ENCODE results near the gene GUCY1A1.

GUCY1A1 gene

DNA sequence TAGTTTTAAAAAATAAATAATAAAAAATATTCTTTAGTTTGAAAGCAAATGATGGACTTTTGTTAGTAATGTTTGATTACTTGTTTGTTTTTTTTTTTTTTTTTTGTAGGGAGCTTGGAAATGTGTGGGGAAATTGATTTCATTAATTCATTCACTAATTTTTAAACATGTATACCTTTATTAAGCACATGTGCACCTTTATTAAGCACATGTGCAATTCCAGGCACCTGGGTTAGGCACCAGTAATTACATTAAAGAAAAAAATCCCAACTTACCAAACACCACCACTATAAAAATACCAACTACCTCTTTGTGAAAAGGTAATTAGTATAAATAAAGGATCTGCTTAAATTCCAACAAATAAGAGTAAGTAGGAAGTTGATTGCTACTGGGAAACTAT lies 101.7 kb downstream of the GUCY1A1 start:
- no peaks in the 10 kb centered on the region for H3K9me3 ChIP-seq (ENCODE audit: control insufficient read depth in 1 of 2, low read length in 2 of 2)
- no peaks in the 10 kb centered on the region for H3K36me3 ChIP-seq (ENCODE audit: control insufficient read depth in 1 of 2, insufficient read depth in 2 of 2, low read length in 2 of 2)
- no peak overlapping the region for H3K27ac ChIP-seq (ENCODE audit: low read depth, low read length)
- no peak overlapping the region for H3K4me3 ChIP-seq (ENCODE audit: low read depth in 1 of 2, low read length in 2 of 2)
- H3K27me3 ChIP-seq (ENCODE audit: control insufficient read depth in 1 of 2, insufficient read depth in 2 of 2, low read length in 2 of 2): no peaks in the 10 kb centered on the region
- H3K9ac ChIP-seq (ENCODE audit: low read depth in 1 of 2, low read length in 2 of 2): no peak overlapping the region
- peaks cover 0 to 5% of the 10 kb centered on the region in 2 donors for H3K4me1 ChIP-seq (ENCODE audit: control insufficient read depth in 1 of 2, insufficient read depth in 2 of 2, low read length in 2 of 2)

- Histone ChIP-seq H3K36me3 (ENCODE audit: control insufficient read depth in 1 of 2, insufficient read depth in 2 of 2, low read length in 2 of 2) (no peaks in the 10 kb centered on the region), H3K27me3 (ENCODE audit: control insufficient read depth in 1 of 2, insufficient read depth in 2 of 2, low read length in 2 of 2) (no peaks in the 10 kb centered on the region), H3K9ac (ENCODE audit: low read depth in 1 of 2, low read length in 2 of 2) (no peak overlapping the region), H3K9me3 (ENCODE audit: control insufficient read depth in 1 of 2, low read length in 2 of 2) (no peaks in the 10 kb centered on the region), H3K4me3 (ENCODE audit: low read depth in 1 of 2, low read length in 2 of 2) (no peak overlapping the region), H3K27ac (ENCODE audit: low read depth, low read length) (no peak overlapping the region), H3K4me1 (ENCODE audit: control insufficient read depth in 1 of 2, insufficient read depth in 2 of 2, low read length in 2 of 2) (peaks cover 0 to 5% of the 10 kb centered on the region in 2 donors)
These were observed 102.4 kb downstream of the GUCY1A1 start for GRCh38 chr4:155769090-155769489.

- no peak overlapping the region for H3K4me3 ChIP-seq (ENCODE audit: low read depth in 1 of 2, low read length in 2 of 2)
- H3K9me3 ChIP-seq (ENCODE audit: control insufficient read depth in 1 of 2, low read length in 2 of 2): no peaks in the 10 kb centered on the region
- H3K27ac ChIP-seq (ENCODE audit: low read depth, low read length): no peak overlapping the region
- no peaks in the 10 kb centered on the region for H3K27me3 ChIP-seq (ENCODE audit: control insufficient read depth in 1 of 2, insufficient read depth in 2 of 2, low read length in 2 of 2)
- peaks cover 0 to 5% of the 10 kb centered on the region in 2 donors for H3K4me1 ChIP-seq (ENCODE audit: control insufficient read depth in 1 of 2, insufficient read depth in 2 of 2, low read length in 2 of 2)
- H3K36me3 ChIP-seq (ENCODE audit: control insufficient read depth in 1 of 2, insufficient read depth in 2 of 2, low read length in 2 of 2): no peaks in the 10 kb centered on the region
- no peak overlapping the region for H3K9ac ChIP-seq (ENCODE audit: low read depth in 1 of 2, low read length in 2 of 2)
These were observed 106.0 kb downstream of the GUCY1A1 start for GRCh38 chr4:155772459-155773195.

- Histone ChIP-seq H3K9ac (ENCODE audit: low read depth in 1 of 2, low read length in 2 of 2) (no peak overlapping the region), H3K4me1 (ENCODE audit: control insufficient read depth in 1 of 2, insufficient read depth in 2 of 2, low read length in 2 of 2) (peaks cover 0 to 5% of the 10 kb centered on the region in 2 donors), H3K9me3 (ENCODE audit: control insufficient read depth in 1 of 2, low read length in 2 of 2) (no peaks in the 10 kb centered on the region), H3K27me3 (ENCODE audit: control insufficient read depth in 1 of 2, insufficient read depth in 2 of 2, low read length in 2 of 2) (no peaks in the 10 kb centered on the region), H3K36me3 (ENCODE audit: control insufficient read depth in 1 of 2, insufficient read depth in 2 of 2, low read length in 2 of 2) (no peaks in the 10 kb centered on the region), H3K4me3 (ENCODE audit: low read depth in 1 of 2, low read length in 2 of 2) (no peak overlapping the region), H3K27ac (ENCODE audit: low read depth, low read length) (no peak overlapping the region)
These were observed 106.7 kb downstream of the GUCY1A1 start for GRCh38 chr4:155773196-155773800.

- H3K36me3 ChIP-seq (ENCODE audit: control insufficient read depth in 1 of 2, insufficient read depth in 2 of 2, low read length in 2 of 2): no peaks in the 10 kb centered on the region
- no peak overlapping the region for H3K4me3 ChIP-seq (ENCODE audit: low read depth in 1 of 2, low read length in 2 of 2)
- H3K27me3 ChIP-seq (ENCODE audit: control insufficient read depth in 1 of 2, insufficient read depth in 2 of 2, low read length in 2 of 2): no peaks in the 10 kb centered on the region
- H3K9ac ChIP-seq (ENCODE audit: low read depth in 1 of 2, low read length in 2 of 2): no peak overlapping the region
- H3K4me1 ChIP-seq (ENCODE audit: control insufficient read depth in 1 of 2, insufficient read depth in 2 of 2, low read length in 2 of 2): peaks cover 0 to 3% of the 10 kb centered on the region in 2 donors
- no peaks in the 10 kb centered on the region for H3K9me3 ChIP-seq (ENCODE audit: control insufficient read depth in 1 of 2, low read length in 2 of 2)
- H3K27ac ChIP-seq (ENCODE audit: low read depth, low read length): no peak overlapping the region
These were observed 107.4 kb downstream of the GUCY1A1 start for GRCh38 chr4:155774033-155774432.

GRCh38 chr4:155777971-155778735 lies 111.5 kb downstream of the GUCY1A1 start:
- no peak overlapping the region for H3K4me3 ChIP-seq (ENCODE audit: low read depth in 1 of 2, low read length in 2 of 2)
- no peaks in the 10 kb centered on the region for H3K27me3 ChIP-seq (ENCODE audit: control insufficient read depth in 1 of 2, insufficient read depth in 2 of 2, low read length in 2 of 2)
- H3K4me1 ChIP-seq (ENCODE audit: control insufficient read depth in 1 of 2, insufficient read depth in 2 of 2, low read length in 2 of 2): no peaks in the 10 kb centered on the region
- no peaks in the 10 kb centered on the region for H3K9me3 ChIP-seq (ENCODE audit: control insufficient read depth in 1 of 2, low read length in 2 of 2)
- H3K27ac ChIP-seq (ENCODE audit: low read depth, low read length): no peak overlapping the region
- no peaks in the 10 kb centered on the region for H3K36me3 ChIP-seq (ENCODE audit: control insufficient read depth in 1 of 2, insufficient read depth in 2 of 2, low read length in 2 of 2)
- H3K9ac ChIP-seq (ENCODE audit: low read depth in 1 of 2, low read length in 2 of 2): no peak overlapping the region

DNA sequence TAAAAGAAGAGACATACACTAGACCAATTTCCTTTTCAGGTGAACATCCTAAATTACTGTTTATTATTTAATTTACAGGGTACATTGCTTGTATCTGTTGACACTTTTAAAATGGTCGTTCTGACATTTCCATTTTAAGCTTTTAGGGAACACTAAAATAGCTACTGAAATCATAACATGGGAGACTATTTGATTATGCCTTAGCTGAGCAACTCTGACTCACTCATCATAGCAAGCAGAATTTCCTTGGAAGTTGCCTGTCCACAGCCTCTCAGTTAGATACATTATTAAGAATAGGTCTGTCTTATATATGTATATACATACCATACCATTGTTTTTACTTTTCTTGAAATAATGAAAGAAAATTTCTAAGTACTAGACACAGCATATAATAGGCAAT lies 114.1 kb downstream of the GUCY1A1 start:
- no peak overlapping the region for H3K9ac ChIP-seq (ENCODE audit: low read depth in 1 of 2, low read length in 2 of 2)
- no peaks in the 10 kb centered on the region for H3K36me3 ChIP-seq (ENCODE audit: control insufficient read depth in 1 of 2, insufficient read depth in 2 of 2, low read length in 2 of 2)
- H3K4me3 ChIP-seq (ENCODE audit: low read depth in 1 of 2, low read length in 2 of 2): no peak overlapping the region
- no peaks in the 10 kb centered on the region for H3K4me1 ChIP-seq (ENCODE audit: control insufficient read depth in 1 of 2, insufficient read depth in 2 of 2, low read length in 2 of 2)
- no peaks in the 10 kb centered on the region for H3K27me3 ChIP-seq (ENCODE audit: control insufficient read depth in 1 of 2, insufficient read depth in 2 of 2, low read length in 2 of 2)
- no peak overlapping the region for H3K27ac ChIP-seq (ENCODE audit: low read depth, low read length)
- H3K9me3 ChIP-seq (ENCODE audit: control insufficient read depth in 1 of 2, low read length in 2 of 2): no peaks in the 10 kb centered on the region

GRCh38 chr4:155781249-155781831 lies 114.7 kb downstream of the GUCY1A1 start:
- no peaks in the 10 kb centered on the region for H3K36me3 ChIP-seq (ENCODE audit: control insufficient read depth in 1 of 2, insufficient read depth in 2 of 2, low read length in 2 of 2)
- no peak overlapping the region for H3K9ac ChIP-seq (ENCODE audit: low read depth in 1 of 2, low read length in 2 of 2)
- H3K27ac ChIP-seq (ENCODE audit: low read depth, low read length): no peak overlapping the region
- H3K9me3 ChIP-seq (ENCODE audit: control insufficient read depth in 1 of 2, low read length in 2 of 2): no peaks in the 10 kb centered on the region
- no peak overlapping the region for H3K4me3 ChIP-seq (ENCODE audit: low read depth in 1 of 2, low read length in 2 of 2)
- H3K4me1 ChIP-seq (ENCODE audit: control insufficient read depth in 1 of 2, insufficient read depth in 2 of 2, low read length in 2 of 2): no peaks in the 10 kb centered on the region
- H3K27me3 ChIP-seq (ENCODE audit: control insufficient read depth in 1 of 2, insufficient read depth in 2 of 2, low read length in 2 of 2): no peaks in the 10 kb centered on the region
